Dedifferentiated amniotic fluid mesenchymal stem cell (primary cell): ENCODE data around the gene MAST4.

Source experiments
- DNase-seq: peaks from one replicate; pipeline ENCODE4 v3.0.0-alpha.2; 2016; ENCODE audit errors: extremely low spot score

The MAST4 gene

DNA sequence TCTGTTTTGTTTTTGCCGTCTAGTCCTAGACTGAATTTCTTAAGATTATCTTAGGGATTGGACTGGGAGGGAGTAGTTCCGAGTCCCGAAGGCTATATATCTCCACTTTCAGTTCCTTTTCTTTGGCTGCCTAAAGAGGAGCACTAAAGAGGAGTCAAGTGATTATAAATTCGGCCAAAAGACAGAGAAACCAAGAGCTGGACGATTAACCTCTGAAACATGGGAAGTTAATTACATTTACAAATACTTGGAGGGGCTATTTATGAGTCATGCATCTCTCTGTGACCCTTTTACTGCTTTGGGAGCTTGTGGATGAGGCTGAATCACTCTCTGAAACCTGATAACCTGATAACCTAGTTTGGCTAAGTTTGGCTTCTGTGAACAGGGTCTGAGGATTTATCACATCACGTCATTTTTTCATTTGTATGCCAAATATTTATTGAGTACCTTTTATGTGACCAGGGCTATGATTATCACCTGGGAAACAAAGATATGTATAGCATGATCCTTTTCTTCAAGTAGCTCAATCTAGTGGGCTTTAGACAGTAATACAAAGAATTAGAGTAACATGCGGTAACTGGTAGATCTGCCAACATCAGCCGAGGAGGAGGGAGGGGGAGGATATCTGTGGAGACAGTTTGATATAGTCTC lies 419.5 kb downstream of the MAST4 start:
- no peak for DNase-seq

DNA sequence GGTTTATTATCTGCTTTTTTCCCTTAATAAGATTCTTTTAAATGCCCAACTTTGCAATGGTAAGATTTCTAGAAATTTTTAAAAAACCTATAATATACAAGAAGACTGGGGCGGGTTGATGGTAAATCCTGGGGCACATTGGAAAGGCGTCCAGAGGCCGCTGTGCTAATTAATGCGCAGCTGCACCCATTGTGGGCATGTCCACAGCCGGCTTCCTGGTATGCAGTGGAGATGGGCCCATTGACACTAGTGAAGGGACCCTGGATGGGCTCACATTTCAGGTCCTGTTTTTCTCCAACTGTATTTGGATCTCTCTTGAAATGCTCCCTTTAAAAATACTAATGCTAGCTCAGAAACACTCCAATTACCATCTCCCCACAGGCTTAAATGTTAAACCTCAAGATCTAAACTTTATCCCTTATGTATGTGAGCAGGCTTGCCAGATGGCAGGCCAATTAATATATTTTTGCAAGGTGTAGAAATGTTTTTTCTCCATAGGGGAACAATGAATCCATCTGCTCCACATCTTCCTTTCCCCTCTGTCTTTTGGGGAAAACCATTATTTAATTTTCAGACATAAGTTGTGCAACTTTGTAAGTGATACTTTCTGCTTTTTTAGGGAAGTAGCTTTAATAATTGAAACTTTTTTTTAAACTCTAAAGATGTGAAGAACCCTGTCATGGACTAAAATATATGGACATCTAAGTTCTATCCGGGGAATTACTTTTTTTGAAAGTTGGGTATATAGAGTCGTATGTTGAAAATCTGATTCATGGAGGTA lies 423.1 kb downstream of the MAST4 start:
- no peak for DNase-seq

DNA sequence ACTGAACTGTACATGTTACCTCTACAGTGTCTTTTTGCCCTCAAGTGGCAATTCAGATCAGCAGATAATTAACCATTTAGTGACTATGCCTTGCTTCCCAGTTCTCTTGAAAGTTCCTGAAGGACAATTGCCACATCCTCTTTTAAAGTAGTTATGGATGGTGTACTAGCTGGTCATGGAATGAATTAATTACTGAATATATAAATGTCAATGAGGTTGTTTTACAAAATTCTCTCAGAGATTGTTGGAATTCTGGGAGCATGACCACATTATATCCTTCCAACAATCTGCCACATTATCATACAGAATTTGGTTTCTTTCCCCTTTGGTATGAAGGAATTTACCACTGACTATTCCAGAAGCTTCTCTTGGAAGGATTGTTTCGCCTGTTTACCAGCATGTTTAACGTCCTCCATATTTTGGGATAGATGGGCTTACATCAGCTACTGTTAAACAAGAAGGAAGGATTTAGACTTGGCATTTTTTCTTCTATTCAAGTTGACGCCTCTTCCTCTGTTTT lies 424.0 kb downstream of the MAST4 start:
- DNase-seq: no peak

DNA sequence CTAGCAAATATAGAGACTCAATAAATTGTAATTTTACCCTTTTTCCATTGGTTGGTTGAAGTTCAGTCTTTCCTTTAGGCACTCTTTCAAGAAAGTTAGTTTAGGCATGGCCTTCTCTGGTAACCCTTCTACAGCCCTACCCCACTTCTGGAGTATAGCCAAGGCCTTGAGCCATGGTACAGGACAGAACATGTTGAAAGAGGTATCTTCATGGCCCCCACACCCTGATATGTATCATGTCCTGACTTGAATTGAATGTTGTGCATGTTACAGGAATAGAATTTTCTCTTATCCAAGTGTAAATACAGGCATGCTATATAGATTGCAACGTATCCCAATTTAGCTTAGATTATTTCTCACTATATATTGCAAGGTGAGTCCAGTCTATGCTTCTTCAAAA lies 424.8 kb downstream of the MAST4 start:
- no peak for DNase-seq

DNA sequence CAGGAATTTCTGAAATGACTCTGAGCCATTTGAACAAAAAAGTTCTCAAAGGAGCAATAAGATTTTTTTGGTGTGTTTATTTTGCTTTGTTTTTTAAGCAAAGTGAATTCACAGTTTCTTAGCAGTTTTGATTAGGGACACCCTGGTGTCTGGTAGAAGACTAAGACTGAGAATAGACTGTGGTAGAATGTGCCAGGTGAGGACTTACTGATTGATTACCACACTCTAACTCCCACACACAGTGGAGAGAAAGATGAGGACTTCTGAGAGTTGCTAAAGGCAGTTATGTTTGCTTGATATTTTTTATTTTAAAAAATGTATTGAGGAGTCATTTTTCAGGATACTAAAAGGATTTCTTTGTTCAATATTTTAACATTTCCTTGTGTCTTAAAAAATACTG lies 425.3 kb downstream of the MAST4 start:
- no peak for DNase-seq

DNA sequence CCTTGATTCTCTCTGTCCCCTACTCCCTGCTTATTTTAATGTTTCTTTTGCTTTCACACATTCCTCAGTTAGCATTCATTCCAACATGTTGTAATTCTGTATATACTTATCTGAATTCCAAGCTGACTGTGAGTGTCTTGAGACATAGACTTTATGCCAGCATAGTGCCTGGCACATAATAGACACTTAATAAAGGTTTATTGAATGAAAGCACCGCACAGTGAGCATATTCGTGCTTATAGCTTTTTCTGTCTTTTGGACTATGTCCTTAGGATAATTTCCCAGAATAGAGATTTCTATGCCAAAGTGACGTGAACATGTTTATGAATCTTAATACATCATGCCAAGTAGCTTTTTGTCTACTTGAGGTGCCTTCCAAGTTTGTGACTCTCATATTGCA lies 425.8 kb downstream of the MAST4 start:
- no peak for DNase-seq

DNA sequence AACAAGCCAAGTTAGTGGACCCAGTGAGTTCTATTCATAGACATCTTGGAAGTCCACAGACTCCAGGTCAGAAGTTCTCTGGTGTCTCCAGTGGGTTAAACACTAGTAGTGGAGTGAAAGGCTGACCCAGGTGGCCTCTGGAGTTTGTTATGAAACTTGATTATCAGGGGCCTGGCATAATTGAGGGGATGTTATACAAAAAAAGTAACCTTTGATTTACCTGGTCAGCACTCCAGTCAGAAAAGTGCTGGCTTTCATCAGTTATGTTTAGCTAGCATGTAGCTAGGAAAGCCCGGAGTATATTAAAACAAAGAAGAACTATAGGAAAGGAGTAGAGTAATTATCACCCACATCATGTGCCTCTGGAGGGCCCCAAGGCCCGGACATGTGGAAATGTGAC lies 429.3 kb downstream of the MAST4 start:
- no peak for DNase-seq

DNA sequence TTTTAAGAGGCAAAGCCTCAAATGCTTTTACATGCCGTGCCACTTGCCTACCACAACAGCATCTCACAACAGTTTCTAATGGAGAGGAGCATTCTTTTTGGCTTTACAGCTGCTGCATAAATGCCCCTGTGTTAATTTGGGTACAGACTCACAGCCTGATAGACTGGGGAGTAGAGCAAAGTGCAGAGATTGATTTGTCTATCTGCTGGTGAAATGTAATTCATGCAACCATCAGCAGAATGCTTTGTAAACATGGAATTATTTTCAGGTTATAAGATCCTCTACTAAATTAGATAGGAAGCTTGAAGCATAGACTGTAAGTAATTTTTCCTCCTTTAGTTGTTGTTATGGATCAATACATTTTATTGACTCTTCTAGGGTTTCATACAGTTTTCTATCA lies 430.1 kb downstream of the MAST4 start:
- no peak for DNase-seq

DNA sequence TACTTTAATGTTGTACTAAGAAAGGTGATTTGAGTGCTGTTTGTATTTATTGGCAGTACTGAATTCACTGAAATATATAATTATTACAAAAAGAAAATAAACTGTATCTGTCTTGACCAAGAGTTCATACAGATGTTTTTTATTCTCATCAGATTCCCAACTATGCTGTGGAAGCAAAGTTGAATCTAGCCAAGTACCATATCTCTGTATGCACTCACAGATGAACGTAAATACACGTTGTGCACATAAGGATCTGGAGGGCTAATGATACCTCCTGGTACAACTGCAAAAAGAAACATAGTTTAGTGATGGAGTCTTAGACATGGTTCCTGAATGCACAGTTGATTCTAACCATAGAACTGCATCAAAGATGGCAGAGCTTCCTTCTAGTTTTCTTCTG lies 431.0 kb downstream of the MAST4 start:
- DNase-seq: no peak

DNA sequence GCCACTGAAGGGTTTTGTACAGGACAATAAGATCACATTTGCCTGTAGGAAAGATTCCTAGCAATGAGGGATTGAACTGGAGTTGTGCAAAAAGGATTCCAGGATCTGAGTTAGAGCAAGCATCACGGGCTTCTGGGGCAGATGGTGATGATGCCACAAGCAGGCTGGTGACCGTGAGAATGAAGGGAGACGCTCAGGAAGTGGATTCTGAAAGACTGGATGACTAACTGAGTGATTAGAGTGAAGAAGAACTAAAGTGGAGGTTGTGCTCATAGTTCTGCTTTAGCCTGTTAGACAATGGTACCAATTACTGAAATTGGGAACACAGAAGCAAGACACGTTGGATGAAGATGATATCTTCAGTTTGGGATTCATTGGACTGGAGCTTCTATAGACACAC lies 432.2 kb downstream of the MAST4 start:
- no peak for DNase-seq

DNA sequence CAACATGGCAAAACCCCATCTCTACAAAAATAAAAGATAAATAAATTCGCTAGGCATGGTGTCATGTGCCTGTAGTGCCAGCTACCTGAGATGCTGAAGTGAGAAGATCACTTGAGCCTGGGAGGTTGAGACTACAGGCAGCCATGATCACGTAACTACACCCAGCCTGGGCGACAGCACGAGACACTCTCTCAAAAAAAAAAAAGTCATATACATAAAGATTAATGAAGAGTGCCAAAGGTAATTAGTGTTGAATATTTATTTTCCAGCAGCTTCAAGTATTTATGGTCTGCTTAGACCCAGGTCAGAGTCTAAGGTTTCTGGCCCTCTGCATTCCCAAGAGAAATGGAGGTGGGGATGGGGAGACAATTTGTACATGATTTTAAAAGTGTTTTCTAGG lies 432.7 kb downstream of the MAST4 start:
- DNase-seq: no peak

DNA sequence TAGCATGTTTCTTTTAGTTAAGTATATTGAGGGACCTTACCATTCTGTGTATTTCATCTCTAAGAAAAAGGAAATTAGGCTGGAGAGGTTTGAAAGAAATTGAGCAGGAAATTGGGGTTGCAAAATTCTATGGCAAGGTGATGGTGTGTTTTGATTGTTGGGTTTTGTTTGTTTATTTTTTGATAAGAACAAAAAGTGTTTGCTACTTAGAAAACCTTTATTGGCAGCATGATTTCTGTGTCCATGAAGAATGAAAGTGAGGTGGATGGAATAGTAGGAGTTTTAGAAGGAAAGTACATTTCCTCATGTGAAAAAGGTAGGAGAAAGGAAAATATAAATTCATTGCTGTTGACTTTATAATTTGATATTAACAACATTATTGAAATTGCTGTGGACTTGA lies 433.3 kb downstream of the MAST4 start:
- no peak for DNase-seq

DNA sequence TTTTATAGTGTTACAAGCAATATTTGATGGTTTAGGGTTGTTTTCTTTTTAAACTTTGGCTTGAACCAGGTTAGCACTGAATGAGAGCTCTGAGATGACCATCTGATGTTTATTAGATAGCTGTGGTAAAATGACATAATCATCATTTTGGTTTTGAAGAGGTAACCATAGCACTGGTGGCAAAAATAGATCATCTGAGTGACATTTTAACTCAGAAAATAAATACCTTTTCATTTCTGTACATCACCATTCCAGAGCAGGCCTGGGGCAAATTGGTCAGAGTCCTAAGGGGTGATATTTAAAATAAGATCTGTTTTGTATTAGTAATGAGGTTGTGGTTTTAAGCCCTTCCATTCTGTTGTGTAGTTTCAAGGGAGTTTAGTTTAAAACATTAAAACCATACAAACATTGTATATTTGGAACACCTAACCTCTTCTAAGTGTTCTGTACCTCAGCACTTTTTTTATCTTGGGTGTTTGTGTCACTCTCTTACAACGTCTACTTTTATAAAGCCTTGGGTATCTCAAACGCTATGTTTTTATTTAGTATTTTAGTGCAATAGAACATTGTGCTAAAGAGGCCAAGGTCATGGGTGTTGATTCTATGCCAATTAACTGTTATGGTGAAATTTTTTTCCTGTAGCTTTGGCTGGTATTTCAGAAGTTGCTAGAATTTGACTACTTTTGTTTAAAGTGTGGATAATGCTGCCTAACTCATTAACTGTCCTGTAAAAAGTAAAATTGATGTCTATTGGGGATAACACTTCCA lies 434.3 kb downstream of the MAST4 start:
- DNase-seq: no peak

DNA sequence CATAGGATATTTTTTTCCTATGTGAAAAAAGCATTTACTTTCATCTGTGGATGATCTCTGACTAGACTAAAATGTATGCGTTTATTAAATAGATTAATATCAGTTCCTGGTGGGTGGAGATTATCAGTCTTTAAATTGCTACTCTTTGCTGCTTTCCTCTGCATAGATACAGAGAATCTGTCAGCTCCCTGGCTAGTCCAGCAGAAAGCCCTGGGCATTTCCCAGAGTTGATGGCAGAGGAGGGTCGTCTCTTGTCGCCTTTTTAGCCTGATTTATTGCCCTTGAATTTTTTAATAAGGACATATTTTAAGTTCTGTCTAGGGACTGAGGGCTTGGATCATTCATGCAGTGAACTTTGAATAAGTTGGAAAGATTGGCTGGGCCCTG lies 434.9 kb downstream of the MAST4 start:
- DNase-seq: no peak

DNA sequence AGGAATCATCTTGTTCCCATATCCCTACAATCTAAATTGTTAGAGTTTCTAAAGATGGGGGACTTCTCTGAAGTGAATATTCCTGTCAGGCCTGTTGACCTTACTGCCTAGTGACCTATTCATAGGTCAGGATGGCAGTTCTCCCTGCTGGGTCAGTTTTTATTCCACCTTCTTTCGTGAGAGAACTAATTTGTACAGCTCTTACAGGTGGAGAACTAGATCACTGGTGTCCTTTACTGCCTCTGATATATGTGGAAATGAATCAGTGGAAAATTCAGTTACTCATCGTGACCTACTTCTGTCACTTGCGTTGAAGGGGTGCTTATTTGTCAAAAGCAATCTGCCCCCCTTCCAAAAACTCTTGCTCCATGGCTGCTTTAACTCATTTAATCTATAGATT lies 435.5 kb downstream of the MAST4 start:
- no peak for DNase-seq

DNA sequence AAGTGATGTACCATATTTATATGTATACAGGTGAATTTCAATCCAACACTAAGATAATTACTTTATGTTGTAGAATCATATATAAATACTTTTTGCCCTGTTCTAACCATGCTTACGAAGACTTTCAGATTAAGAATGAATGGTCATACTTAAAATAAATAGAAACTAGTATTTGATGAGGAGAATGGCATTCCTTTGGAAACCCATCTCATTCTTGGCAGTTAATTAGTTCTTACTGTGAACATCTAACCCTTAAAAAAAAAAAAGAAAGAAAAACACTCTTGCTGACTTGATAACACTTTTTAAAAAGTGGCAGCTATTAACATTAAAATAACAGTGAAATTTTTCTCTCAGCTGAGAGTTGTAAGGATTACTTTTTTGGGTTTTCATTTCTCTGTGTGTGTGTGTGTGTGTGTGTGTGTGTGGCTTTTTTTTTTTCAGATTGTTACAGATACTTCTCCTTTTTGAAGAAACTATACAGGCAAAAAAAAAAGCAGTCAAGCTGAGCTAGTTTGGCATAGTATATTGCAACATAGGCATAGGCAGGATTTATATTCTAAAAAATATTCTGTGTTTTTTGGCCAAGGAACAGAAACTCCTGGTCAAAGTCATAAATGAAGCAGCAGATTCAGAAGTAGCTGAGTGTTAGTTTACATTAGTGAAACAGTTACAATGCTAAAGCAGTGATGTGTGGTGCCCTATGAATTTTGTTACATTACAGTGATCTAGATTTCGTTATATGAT lies 436.9 kb downstream of the MAST4 start:
- peak; percentile 47 for DNase-seq

DNA sequence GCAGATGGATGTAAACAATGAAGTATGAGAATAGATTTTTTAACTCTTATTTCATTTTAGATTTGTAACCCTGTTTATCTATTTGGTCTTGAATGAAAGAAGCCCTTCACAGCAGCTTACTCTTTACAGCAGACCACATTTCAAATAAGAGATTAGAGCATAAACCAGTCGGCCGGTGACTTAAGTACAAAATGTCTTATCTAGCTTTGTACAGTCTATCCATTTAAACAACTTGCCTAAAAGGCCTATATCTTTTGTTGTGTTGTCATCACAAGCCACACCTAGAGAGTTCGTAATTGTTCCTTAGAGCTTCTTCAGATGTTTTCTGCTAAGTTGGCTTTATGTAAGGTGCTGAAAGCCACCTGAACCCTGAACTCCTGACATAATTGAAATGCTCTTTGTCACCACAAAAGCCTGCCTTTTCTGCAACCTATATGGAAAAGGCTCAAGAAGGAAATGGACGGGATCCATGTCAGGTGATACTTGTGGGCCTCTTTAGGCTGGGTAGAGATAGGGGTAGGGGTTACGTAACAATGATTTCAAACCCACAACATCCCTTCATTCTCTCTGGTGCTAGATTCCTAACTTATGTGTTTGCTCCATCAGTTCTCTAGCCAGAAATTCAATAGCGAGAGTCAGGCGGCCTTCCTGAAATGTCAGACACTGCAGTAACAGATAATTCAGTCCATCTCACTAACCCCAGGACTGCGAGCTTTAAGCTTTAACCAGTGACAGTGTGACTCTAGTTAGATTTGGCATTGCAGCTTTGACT lies 437.9 kb downstream of the MAST4 start:
- no peak for DNase-seq

DNA sequence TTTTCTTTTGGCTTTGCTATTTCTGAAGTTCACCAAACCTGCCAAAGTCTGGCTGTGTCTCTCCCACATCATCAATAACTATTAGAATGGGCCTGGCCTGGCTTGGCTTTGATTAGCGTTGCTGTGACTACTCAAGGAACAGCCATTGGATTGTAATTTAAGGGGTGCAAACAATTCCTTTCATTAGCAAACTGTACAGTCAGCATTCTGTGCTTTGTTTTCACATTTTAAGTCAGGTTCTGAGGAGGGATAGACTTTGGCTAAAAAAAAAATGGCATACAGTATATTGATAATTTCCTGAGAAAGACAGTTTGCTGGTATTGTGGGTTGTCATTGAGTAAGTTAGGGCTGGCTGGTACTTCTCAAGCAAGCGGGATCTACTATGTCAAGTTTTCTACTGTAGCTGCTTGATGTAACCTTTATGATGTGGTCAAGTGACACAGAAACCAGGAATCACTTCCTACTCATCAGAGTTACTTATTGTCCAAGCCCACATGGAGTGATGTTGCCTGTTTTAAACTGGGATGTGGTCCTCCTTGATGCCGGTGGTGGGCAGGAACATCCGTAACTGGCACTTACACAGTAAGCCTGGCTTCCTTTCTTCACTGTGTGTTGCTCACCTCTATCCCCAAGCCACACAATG lies 439.0 kb downstream of the MAST4 start:
- DNase-seq: no peak

DNA sequence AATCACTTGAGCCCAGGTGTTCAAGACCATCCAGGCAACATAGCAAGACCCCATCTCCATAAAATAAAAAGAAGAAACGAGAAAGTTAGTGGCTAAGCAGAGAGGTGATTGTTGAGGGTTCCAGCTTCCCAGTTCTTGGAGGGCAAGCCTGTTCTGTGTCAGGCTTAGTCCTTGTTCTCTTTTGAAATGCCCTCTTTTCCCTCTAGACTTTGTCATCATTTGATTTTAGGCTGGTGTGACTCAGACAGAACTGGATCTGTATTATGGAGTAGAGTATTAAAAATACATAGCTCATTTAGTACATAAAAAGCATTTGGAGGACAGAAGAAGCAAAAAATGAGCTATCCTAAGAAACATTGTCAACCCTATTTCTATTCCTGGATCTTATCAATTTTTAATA lies 441.0 kb downstream of the MAST4 start:
- no peak for DNase-seq

DNA sequence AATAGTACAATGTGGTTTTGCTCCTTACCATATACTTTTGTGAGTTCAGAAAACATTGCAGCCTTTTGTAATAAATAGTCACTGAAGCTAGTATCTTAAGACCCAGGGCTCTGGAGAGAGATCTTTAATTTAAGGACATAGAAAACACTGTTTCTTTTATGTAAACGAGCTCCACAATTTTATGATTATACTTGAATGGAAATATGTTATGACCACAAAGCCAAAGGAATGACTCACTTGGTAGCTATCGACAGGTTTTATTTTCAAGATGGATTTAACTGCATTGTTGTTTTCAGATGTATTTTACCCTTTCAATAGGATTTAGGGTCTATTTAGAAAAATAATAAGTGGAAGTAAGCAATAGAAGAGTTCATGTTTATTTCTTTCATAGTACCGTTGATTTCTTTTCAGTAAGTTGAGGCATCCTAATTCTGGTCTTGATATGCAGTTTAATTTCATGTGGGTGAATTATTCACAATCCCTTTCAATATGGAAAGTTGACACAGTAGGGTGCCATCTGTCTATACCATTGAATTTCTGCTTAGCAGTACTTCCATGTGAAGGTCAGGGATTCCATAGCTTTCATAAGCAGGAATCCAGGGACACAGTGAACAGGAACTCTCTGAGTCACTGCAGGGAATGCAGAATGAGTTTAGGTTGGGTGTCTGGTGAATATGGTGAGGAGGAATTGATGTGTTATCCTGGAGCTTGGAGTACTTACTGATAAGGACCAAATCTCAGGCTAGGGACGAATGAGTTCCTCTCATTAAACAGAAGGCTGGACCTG lies 442.8 kb downstream of the MAST4 start:
- peak; percentile 54 for DNase-seq
